Keratinocyte (primary cell): ENCODE data around the gene DDX52.

ENCODE experiments used
- EZH2 ChIP-seq: IDR thresholded peaks from one replicate; pipeline ENCODE4 v1.6.1; 2012; ENCODE audit warnings: inconsistent platforms, mild to moderate bottlenecking, low read length, moderate library complexity
- TF ChIP-seq, protein P1 (sequence below), 3 experiments: IDR thresholded peaks in 1 of 3; conservative IDR thresholded peaks in 1 of 3; optimal IDR thresholded peaks in 1 of 3; 2 replicates in 2 of 3; 3 replicates in 1 of 3; pipeline versions ENCODE3 to v1.5.1; 2011; ENCODE audit warnings: low read length in 3 of 3, mild to moderate bottlenecking in 3 of 3, moderate library complexity in 2 of 3, control low read depth in 1 of 3, inconsistent platforms in 1 of 3; ENCODE audit not compliant: insufficient read depth in 2 of 3; ENCODE audit errors: extremely low read depth in 1 of 3

DNA sequence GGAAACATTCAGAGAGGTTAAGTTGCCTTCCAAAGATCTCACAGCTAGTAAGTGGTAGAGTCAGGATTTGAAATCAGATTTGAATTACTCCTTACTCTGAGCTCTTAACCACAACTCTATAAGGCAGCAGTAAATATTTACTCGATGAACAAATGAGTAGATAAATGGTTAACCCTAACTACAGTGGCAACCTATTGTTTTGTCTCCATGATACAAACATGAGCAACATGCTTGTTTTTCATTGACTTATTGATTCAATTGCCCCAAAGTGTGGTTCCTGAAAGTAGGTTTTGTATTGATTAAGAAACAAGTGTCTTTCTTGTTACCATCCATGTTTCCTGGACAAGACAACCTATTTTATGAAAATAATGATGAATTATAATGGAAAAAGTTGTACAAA, 34.8 kb upstream of the DDX52 start:
- TF ChIP-seq, protein P1, sequence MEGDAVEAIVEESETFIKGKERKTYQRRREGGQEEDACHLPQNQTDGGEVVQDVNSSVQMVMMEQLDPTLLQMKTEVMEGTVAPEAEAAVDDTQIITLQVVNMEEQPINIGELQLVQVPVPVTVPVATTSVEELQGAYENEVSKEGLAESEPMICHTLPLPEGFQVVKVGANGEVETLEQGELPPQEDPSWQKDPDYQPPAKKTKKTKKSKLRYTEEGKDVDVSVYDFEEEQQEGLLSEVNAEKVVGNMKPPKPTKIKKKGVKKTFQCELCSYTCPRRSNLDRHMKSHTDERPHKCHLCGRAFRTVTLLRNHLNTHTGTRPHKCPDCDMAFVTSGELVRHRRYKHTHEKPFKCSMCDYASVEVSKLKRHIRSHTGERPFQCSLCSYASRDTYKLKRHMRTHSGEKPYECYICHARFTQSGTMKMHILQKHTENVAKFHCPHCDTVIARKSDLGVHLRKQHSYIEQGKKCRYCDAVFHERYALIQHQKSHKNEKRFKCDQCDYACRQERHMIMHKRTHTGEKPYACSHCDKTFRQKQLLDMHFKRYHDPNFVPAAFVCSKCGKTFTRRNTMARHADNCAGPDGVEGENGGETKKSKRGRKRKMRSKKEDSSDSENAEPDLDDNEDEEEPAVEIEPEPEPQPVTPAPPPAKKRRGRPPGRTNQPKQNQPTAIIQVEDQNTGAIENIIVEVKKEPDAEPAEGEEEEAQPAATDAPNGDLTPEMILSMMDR (optimal IDR thresholded peaks at IDR 0.05 in 1 of 3, IDR thresholded peaks at IDR 0.05 in 1 of 3, conservative IDR thresholded peaks at IDR 0.05 in 1 of 3; ENCODE audit: extremely low read depth in 1 of 3, insufficient read depth in 2 of 3, low read length in 3 of 3), result no peak
- TF ChIP-seq EZH2, result no peak
